WTC11 (cell line): ENCODE measurements around the gene OR2AG2. TPM values are rescaled to one million over a fixed set of nuclear protein-coding genes. Genes with fewer than 3 reads are reported as not detected.

Experiments used
- ATAC-seq: fragments of 200-7000 bp; cut with Tn5 transposase; 2 replicates; pipeline ENCODE4 v1.10.0; 2021; ENCODE audit warnings: mild to moderate bottlenecking, moderate library complexity
- CTCF ChIA-PET: fragments of 300-600 bp; sonication (Branson Sonifier 250); formaldehyde crosslinking; loops from one replicate; lab custom pipeline; 2021; ENCODE audit warnings: antibody characterized with exemption; lab: Charles Lee
- POLR2A ChIA-PET: fragments of 350-600 bp; sonication (Branson Sonifier 250); formaldehyde crosslinking; loops from one replicate; lab custom pipeline; 2021; ENCODE audit warnings: antibody characterized with exemption; lab: Charles Lee
- DNase-seq: peaks from one replicate; pipeline ENCODE4 v3.0.0; 2021; ENCODE audit warnings: low spot score
- H3K27ac Mint-ChIP-seq: 2 replicates; pipeline ENCODE4 v1.8.0; 2021; ENCODE audit warnings: mixed read lengths
- H3K27me3 Mint-ChIP-seq: 2 replicates; pipeline ENCODE4 v1.8.0; 2021; ENCODE audit warnings: low read depth, mild to moderate bottlenecking, moderate library complexity, mixed read lengths
- H3K36me3 Mint-ChIP-seq: 2 replicates; pipeline ENCODE4 v1.8.0; 2021; ENCODE audit warnings: mixed read lengths
- H3K4me1 Mint-ChIP-seq: 2 replicates; pipeline ENCODE4 v1.8.0; 2022; ENCODE audit warnings: mixed read lengths
- H3K4me3 Mint-ChIP-seq: 2 replicates; pipeline ENCODE4 v1.8.0; 2021; ENCODE audit warnings: mild to moderate bottlenecking, moderate library complexity, mixed read lengths
- H3K9me3 Mint-ChIP-seq: 2 replicates; pipeline ENCODE4 v1.8.0; 2021; ENCODE audit warnings: mixed read lengths
- ATF1 ChIP-seq: sonication (generic); formaldehyde crosslinking; IDR thresholded peaks from 2 replicates; pipeline ENCODE4 v1.8.1; 2023; ENCODE audit warnings: mild to moderate bottlenecking, moderate library complexity, missing genetic modification reagents
- CBFB ChIP-seq: sonication (generic); formaldehyde crosslinking; IDR thresholded peaks from 2 replicates; pipeline ENCODE4 v1.8.1; 2022; ENCODE audit warnings: mild to moderate bottlenecking, low read depth, missing genetic modification reagents
- ESRRA ChIP-seq: sonication (generic); formaldehyde crosslinking; IDR thresholded peaks from 2 replicates; pipeline ENCODE4 v1.8.1; 2022; ENCODE audit warnings: mild to moderate bottlenecking, missing genetic modification reagents, borderline replicate concordance
- FOXP1 ChIP-seq: sonication (generic); formaldehyde crosslinking; IDR thresholded peaks from 2 replicates; pipeline ENCODE4 v1.8.0; 2022; ENCODE audit warnings: missing genetic modification reagents, mild to moderate bottlenecking, moderate library complexity, borderline replicate concordance
- GRHL2 ChIP-seq: fragments of 250-450 bp; sonication (Bioruptor Pico); IDR thresholded peaks from 2 replicates; pipeline ENCODE4 v1.8.0; 2022; ENCODE audit warnings: mild to moderate bottlenecking, moderate library complexity; ENCODE audit not compliant: insufficient replicate concordance, severe bottlenecking
- HMGA2 ChIP-seq: fragments of 250-450 bp; sonication (Bioruptor Pico); IDR thresholded peaks from 2 replicates; pipeline ENCODE4 v1.4.0; 2021; ENCODE audit warnings: mild to moderate bottlenecking, moderate library complexity
- IRF2 ChIP-seq: sonication (generic); formaldehyde crosslinking; IDR thresholded peaks from 2 replicates; pipeline ENCODE4 v1.8.0; 2022; ENCODE audit warnings: low read depth, missing genetic modification reagents, borderline replicate concordance
- NFE2L1 ChIP-seq: sonication (generic); formaldehyde crosslinking; IDR thresholded peaks from 2 replicates; pipeline ENCODE4 v1.8.1; 2023; ENCODE audit warnings: missing genetic modification reagents
- NFYB ChIP-seq: sonication (generic); formaldehyde crosslinking; conservative IDR thresholded peaks from 2 replicates; pipeline ENCODE4 v1.8.0; 2022; ENCODE audit warnings: low read depth, missing genetic modification reagents
- ZNF121 ChIP-seq: sonication (generic); formaldehyde crosslinking; IDR thresholded peaks from 2 replicates; pipeline ENCODE4 v1.8.0; 2023; ENCODE audit warnings: missing genetic modification reagents
- ZNF138 ChIP-seq: sonication (generic); formaldehyde crosslinking; conservative IDR thresholded peaks from 2 replicates; pipeline ENCODE4 v1.8.1; 2022; ENCODE audit warnings: mild to moderate bottlenecking, moderate library complexity, missing genetic modification reagents
- ZNF416 ChIP-seq: fragments of 250-450 bp; sonication (Bioruptor Pico); IDR thresholded peaks from 2 replicates; pipeline ENCODE4 v1.9.0; 2021; ENCODE audit warnings: mild to moderate bottlenecking, inconsistent platforms
- ZNF671 ChIP-seq: fragments of 250-450 bp; sonication (Bioruptor Pico); IDR thresholded peaks from 2 replicates; pipeline ENCODE4 v1.8.0; 2021; ENCODE audit warnings: mild to moderate bottlenecking
- total RNA-seq: library from RNA; stranded (reverse); gene quantifications from 3 replicates; pipeline ENCODE4 v1.2.3, GENCODE V29; 2021
- TF ChIP-seq, protein P1 (sequence below): sonication (generic); formaldehyde crosslinking; IDR thresholded peaks from 2 replicates; pipeline ENCODE4 v1.8.0; 2023; ENCODE audit warnings: missing genetic modification reagents, mild to moderate bottlenecking, borderline replicate concordance
- TF ChIP-seq, protein P2 (sequence below): fragments of 250-450 bp; sonication (Bioruptor Pico); conservative IDR thresholded peaks from 2 replicates; pipeline ENCODE4 v1.9.0; 2021; ENCODE audit warnings: mild to moderate bottlenecking
- TF ChIP-seq, protein P3 (sequence below): fragments of 200-600 bp; IDR thresholded peaks from 2 replicates; pipeline ENCODE4 v1.8.0; 2022; ENCODE audit warnings: antibody characterized with exemption
- TF ChIP-seq, protein P4 (sequence below): sonication (generic); formaldehyde crosslinking; IDR thresholded peaks from 2 replicates; pipeline ENCODE4 v1.8.1; 2022; ENCODE audit warnings: mild to moderate bottlenecking, missing genetic modification reagents, moderate library complexity, borderline replicate concordance
- TF ChIP-seq, protein P5 (sequence below): sonication (generic); formaldehyde crosslinking; IDR thresholded peaks from 2 replicates; pipeline ENCODE4 v1.8.0; 2023; ENCODE audit warnings: missing genetic modification reagents
- TF ChIP-seq, protein P6 (sequence below): sonication (generic); formaldehyde crosslinking; IDR thresholded peaks from 2 replicates; pipeline ENCODE4 v1.8.0; 2022; ENCODE audit warnings: mild to moderate bottlenecking, missing genetic modification reagents
- TF ChIP-seq, protein P7 (sequence below): sonication (generic); formaldehyde crosslinking; IDR thresholded peaks from 2 replicates; pipeline ENCODE4 v1.8.0; 2022; ENCODE audit warnings: mild to moderate bottlenecking, missing genetic modification reagents

The OR2AG2 gene
- total RNA-seq, 1 experiment from 2014 or later, result 0.17 TPM

DNA sequence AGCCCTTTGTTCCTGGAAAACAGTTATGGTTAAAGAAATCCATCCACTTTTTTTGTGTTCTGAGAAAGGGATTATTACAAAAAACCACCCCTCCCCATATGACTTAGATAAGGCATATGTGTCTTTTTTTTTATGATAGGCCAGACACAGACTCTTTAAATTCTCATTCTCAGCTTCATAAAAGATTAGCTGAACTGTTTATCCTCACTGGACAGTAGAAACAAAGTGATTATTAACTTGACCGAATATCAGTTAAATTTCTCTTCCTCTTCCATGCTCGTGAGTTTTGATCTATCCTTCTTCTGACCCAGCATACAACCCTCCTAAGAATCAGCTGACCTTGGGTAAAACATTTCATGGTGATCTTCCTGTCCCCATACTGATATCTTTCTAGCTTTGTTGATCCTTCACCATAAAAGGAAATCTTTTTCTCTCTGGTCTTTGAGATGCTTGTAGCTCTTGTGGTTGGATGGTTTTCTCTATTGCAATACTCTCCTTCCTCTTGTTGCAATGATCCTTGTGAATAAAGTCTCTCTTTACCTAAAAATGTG lies 26.2 kb downstream of the OR2AG2 start:
- TF ChIP-seq ZNF121 (CRISPR knock-in tag) (no peak), ZNF671 (CRISPR knock-in tag) (no peak), ZNF138 (no peak), ESRRA (CRISPR knock-in tag) (no peak), ATF1 (no peak), CBFB (CRISPR knock-in tag) (no peak), GRHL2 (no peak), NFE2L1 (CRISPR knock-in tag) (no peak), HMGA2 (CRISPR knock-in tag) (no peak), ZNF416 (CRISPR knock-in tag) (no peak), NFYB (CRISPR knock-in tag) (no peak), IRF2 (no peak)
- TF ChIP-seq, protein P1, sequence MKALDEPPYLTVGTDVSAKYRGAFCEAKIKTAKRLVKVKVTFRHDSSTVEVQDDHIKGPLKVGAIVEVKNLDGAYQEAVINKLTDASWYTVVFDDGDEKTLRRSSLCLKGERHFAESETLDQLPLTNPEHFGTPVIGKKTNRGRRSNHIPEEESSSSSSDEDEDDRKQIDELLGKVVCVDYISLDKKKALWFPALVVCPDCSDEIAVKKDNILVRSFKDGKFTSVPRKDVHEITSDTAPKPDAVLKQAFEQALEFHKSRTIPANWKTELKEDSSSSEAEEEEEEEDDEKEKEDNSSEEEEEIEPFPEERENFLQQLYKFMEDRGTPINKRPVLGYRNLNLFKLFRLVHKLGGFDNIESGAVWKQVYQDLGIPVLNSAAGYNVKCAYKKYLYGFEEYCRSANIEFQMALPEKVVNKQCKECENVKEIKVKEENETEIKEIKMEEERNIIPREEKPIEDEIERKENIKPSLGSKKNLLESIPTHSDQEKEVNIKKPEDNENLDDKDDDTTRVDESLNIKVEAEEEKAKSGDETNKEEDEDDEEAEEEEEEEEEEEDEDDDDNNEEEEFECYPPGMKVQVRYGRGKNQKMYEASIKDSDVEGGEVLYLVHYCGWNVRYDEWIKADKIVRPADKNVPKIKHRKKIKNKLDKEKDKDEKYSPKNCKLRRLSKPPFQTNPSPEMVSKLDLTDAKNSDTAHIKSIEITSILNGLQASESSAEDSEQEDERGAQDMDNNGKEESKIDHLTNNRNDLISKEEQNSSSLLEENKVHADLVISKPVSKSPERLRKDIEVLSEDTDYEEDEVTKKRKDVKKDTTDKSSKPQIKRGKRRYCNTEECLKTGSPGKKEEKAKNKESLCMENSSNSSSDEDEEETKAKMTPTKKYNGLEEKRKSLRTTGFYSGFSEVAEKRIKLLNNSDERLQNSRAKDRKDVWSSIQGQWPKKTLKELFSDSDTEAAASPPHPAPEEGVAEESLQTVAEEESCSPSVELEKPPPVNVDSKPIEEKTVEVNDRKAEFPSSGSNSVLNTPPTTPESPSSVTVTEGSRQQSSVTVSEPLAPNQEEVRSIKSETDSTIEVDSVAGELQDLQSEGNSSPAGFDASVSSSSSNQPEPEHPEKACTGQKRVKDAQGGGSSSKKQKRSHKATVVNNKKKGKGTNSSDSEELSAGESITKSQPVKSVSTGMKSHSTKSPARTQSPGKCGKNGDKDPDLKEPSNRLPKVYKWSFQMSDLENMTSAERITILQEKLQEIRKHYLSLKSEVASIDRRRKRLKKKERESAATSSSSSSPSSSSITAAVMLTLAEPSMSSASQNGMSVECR (CRISPR knock-in tag), result no peak
- TF ChIP-seq, protein P2, sequence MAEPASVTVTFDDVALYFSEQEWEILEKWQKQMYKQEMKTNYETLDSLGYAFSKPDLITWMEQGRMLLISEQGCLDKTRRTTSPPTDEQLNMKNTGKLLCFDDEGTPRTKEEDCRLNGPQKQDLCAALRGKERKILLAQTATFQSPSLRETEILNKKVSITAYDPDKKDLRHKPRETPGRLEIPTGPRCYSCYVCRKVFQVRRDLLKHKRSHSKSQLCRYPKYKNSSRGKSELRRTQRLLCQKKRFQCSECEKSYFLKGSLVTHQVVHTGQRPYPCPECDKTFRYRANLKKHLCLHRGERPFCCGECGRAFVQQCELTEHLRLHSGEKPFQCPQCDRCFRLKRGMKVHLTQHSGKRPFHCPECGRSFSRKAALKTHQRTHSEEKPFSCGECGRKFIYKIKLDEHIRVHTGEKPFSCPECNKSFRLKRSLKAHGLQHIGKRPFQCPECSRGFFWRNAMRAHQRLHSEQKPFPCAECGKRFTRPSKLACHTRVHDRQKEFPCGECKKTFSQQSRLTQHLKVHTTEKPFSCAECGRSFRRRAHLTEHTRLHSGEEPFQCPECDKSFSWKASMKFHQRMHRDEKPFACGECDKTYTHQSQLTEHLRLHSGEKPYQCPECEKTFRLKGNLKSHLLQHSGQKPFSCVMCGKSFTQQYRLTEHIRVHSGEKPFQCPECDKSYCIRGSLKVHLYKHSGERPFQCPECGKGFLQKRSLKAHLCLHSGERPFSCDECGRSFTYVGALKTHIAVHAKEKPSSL (CRISPR knock-in tag), result no peak
- TF ChIP-seq, protein P3, sequence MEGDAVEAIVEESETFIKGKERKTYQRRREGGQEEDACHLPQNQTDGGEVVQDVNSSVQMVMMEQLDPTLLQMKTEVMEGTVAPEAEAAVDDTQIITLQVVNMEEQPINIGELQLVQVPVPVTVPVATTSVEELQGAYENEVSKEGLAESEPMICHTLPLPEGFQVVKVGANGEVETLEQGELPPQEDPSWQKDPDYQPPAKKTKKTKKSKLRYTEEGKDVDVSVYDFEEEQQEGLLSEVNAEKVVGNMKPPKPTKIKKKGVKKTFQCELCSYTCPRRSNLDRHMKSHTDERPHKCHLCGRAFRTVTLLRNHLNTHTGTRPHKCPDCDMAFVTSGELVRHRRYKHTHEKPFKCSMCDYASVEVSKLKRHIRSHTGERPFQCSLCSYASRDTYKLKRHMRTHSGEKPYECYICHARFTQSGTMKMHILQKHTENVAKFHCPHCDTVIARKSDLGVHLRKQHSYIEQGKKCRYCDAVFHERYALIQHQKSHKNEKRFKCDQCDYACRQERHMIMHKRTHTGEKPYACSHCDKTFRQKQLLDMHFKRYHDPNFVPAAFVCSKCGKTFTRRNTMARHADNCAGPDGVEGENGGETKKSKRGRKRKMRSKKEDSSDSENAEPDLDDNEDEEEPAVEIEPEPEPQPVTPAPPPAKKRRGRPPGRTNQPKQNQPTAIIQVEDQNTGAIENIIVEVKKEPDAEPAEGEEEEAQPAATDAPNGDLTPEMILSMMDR, result no peak
- TF ChIP-seq, protein P4, sequence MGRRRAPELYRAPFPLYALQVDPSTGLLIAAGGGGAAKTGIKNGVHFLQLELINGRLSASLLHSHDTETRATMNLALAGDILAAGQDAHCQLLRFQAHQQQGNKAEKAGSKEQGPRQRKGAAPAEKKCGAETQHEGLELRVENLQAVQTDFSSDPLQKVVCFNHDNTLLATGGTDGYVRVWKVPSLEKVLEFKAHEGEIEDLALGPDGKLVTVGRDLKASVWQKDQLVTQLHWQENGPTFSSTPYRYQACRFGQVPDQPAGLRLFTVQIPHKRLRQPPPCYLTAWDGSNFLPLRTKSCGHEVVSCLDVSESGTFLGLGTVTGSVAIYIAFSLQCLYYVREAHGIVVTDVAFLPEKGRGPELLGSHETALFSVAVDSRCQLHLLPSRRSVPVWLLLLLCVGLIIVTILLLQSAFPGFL, result no peak
- Mint-ChIP-seq H3K4me3 (no peak overlapping the region), H3K36me3 (no peaks in the 10 kb centered on the region), H3K9me3 (no peaks in the 10 kb centered on the region), H3K27ac (no peak overlapping the region), H3K27me3 (no peaks in the 10 kb centered on the region), H3K4me1 (no peaks in the 10 kb centered on the region)
- ChIA-PET POLR2A (no interaction called here), CTCF (interaction anchor here (0.6 to 4.1 kb wide), 5 partner anchors 8 to 949 kb away, joined by 3 to 55 read pairs (median 5); no protein-coding TSS in a partner anchor)
- DNase-seq, result no peak
- ATAC-seq, result no peak

DNA sequence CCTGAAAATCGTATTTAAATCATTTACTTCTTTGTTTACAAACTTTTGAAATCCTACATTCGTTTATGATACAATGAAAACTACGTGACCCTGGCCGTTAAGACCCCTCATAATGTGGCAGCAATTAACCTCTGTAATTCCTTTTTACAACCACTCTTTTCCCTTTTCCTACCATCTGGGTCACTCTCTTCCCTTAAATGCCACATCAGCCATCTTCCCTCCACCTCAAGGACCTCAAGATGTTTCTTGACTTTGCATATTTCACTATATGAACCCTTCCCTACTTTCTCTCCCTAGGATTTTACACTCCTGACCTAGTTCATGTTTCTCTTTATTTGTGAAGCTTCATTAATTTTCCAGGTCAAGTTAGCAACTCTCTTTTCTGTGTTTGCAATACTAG lies 26.8 kb downstream of the OR2AG2 start:
- POLR2A ChIA-PET, result no interaction called here
- H3K36me3 Mint-ChIP-seq, result no peaks in the 10 kb centered on the region
- TF ChIP-seq FOXP1 (CRISPR knock-in tag), result no peak
- TF ChIP-seq, protein P5, sequence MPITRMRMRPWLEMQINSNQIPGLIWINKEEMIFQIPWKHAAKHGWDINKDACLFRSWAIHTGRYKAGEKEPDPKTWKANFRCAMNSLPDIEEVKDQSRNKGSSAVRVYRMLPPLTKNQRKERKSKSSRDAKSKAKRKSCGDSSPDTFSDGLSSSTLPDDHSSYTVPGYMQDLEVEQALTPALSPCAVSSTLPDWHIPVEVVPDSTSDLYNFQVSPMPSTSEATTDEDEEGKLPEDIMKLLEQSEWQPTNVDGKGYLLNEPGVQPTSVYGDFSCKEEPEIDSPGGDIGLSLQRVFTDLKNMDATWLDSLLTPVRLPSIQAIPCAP (CRISPR knock-in tag), result no peak
- TF ChIP-seq ZNF671 (CRISPR knock-in tag), result no peak
- TF ChIP-seq, protein P6, sequence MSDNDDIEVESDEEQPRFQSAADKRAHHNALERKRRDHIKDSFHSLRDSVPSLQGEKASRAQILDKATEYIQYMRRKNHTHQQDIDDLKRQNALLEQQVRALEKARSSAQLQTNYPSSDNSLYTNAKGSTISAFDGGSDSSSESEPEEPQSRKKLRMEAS (CRISPR knock-in tag), result no peak
- TF ChIP-seq, protein P7, sequence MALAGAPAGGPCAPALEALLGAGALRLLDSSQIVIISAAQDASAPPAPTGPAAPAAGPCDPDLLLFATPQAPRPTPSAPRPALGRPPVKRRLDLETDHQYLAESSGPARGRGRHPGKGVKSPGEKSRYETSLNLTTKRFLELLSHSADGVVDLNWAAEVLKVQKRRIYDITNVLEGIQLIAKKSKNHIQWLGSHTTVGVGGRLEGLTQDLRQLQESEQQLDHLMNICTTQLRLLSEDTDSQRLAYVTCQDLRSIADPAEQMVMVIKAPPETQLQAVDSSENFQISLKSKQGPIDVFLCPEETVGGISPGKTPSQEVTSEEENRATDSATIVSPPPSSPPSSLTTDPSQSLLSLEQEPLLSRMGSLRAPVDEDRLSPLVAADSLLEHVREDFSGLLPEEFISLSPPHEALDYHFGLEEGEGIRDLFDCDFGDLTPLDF (CRISPR knock-in tag), result no peak

More for the DNA sequence above, 26.8 kb downstream of the OR2AG2 start:
- DNase-seq (no peak), ATAC-seq (no peak)
- Mint-ChIP-seq H3K27me3 (no peaks in the 10 kb centered on the region), H3K4me1 (no peaks in the 10 kb centered on the region), H3K27ac (no peak overlapping the region), H3K4me3 (no peak overlapping the region), H3K9me3 (no peaks in the 10 kb centered on the region)
- CTCF ChIA-PET, result interaction anchor here (1.4 to 4.1 kb wide), 2 partner anchors 11 to 39 kb away, joined by 5 to 55 read pairs; no protein-coding TSS in a partner anchor
